Esophagus squamous epithelium (tissue), 5 donors: Measurements from ENCODE around the gene PTDSS2. TPM values are rescaled to one million over a fixed set of nuclear protein-coding genes. Genes with fewer than 3 reads are reported as not detected.

ENCODE experiments used
- DNase-seq: peaks from one replicate; lab custom pipeline; 2025; lab: John Stamatoyannopoulos, UW
- H3K27ac ChIP-seq, 4 donors: fragments of 200-600 bp; sonication (generic); one replicate each; pipeline ENCODE4 v1.5.1; 2016 to 2019; ENCODE audit warnings: mild to moderate bottlenecking in 1 of 4
- H3K27me3 ChIP-seq, 4 donors: fragments of 200-600 bp; sonication (generic); 1 replicate in 3 of 4; 2 replicates in 1 of 4; pipeline versions ENCODE4 v1.5.1 to v1.6.0; 2017 to 2021; ENCODE audit warnings: antibody characterized with exemption in 1 of 4
- H3K36me3 ChIP-seq, 3 donors: fragments of 200-600 bp; sonication (generic); one replicate each; pipeline ENCODE4 v1.5.1; 2016 to 2019
- H3K4me1 ChIP-seq, 3 donors: fragments of 200-600 bp; sonication (generic); one replicate each; pipeline ENCODE4 v1.5.1; 2017 to 2019
- H3K4me3 ChIP-seq, 4 donors: fragments of 200-600 bp; sonication (generic); 1 replicate in 3 of 4; 2 replicates in 1 of 4; pipeline ENCODE4 v1.5.1; 2016 to 2019; ENCODE audit warnings: mild to moderate bottlenecking in 2 of 4, moderate library complexity in 1 of 4
- H3K9me3 ChIP-seq, 3 donors: fragments of 200-600 bp; sonication (generic); one replicate each; pipeline ENCODE4 v1.5.1; 2016 to 2019
- CTCF ChIP-seq, 6 experiments: fragments of 450-650 bp in 4 of 6; fragments of 200-600 bp in 2 of 6; sonication (generic) in 2 of 6; IDR thresholded peaks; one replicate each; pipeline ENCODE4 v1.5.1; 2016 to 2019; ENCODE audit warnings: antibody characterized with exemption in 6 of 6, mild to moderate bottlenecking in 4 of 6, moderate library complexity in 4 of 6
- POLR2A ChIP-seq, 4 donors: fragments of 450-650 bp; IDR thresholded peaks; one replicate each; pipeline ENCODE4 v1.6.1; 2017; ENCODE audit warnings: antibody characterized with exemption in 4 of 4, mild to moderate bottlenecking in 4 of 4, moderate library complexity in 3 of 4
- WGBS, 2 donors: methylation state at CpG; one replicate each; pipeline ENCODE4 v1.1.5; 2018; 5-methylcytosine and 5-hydroxymethylcytosine counted together
- intact Hi-C: fragments of 100-400 bp; cut with DNase I; formaldehyde crosslinking; loops from one replicate; pipeline ENCODE4 v1.15.0; 2022
- total RNA-seq, 4 donors: library from RNA; depleted of rRNA; stranded (reverse); fragments of >200 nt; gene quantifications; one replicate each; pipeline ENCODE4 v1.1.0, GENCODE V29; 2016
- donor health status: DM: yes; HTN: yes; CAD: no.

The PTDSS2 gene
- total RNA-seq, 4 donors from 2014 or later: 15.8 to 34.3 (median 22.8) TPM

GRCh38 chr11:521177-521688 lies 71.2 kb downstream of the PTDSS2 start:
- peaks cover 5 to 29% (median 8%) of the 10 kb centered on the region in 3 donors for H3K4me1 ChIP-seq
- H3K9me3 ChIP-seq: no peaks in the 10 kb centered on the region
- no peak overlapping the region for H3K27ac ChIP-seq
- H3K36me3 ChIP-seq: no peaks in the 10 kb centered on the region
- H3K27me3 ChIP-seq: no peaks in the 10 kb centered on the region
- TF ChIP-seq CTCF (IDR thresholded peaks at IDR 0.05) (no peak), POLR2A (IDR thresholded peaks at IDR 0.05) (no peak)
- 72 to 79% methylated on average over 2 to 8 of the region's 10 CpGs for WGBS, 2 donors
- intact Hi-C loops: loop anchor here (5.0 kb wide), 1 partner anchor 64 kb away; no protein-coding TSS in a partner anchor
- no peak overlapping the region for H3K4me3 ChIP-seq
- no peak for DNase-seq

- intact Hi-C loops: no loop called here
- whole genome bisulfite sequencing, 2 donors: 68 to 74% methylated on average over 16 to 17 of the region's 17 CpGs
- no peak overlapping the region for H3K4me3 ChIP-seq
Observed at GRCh38 chr11:526192-526591, 76.1 kb downstream of the PTDSS2 start.

GRCh38 chr11:528166-528814 lies 78.2 kb downstream of the PTDSS2 start:
- DNase-seq: no peak
- no peak overlapping the region for H3K4me3 ChIP-seq
- intact Hi-C loops: no loop called here
- H3K27me3 ChIP-seq: no peaks in the 10 kb centered on the region
- no peak overlapping the region for H3K27ac ChIP-seq
- peaks cover 9 to 19% (median 14%) of the 10 kb centered on the region in 3 donors for H3K4me1 ChIP-seq
- no peaks in the 10 kb centered on the region for H3K9me3 ChIP-seq
- H3K36me3 ChIP-seq: peaks cover 14 to 35% (median 20%) of the 10 kb centered on the region in 3 donors
- WGBS, 2 donors: 55 to 88% methylated on average over 2 to 11 of the region's 30 CpGs
- TF ChIP-seq CTCF (IDR thresholded peaks at IDR 0.05): no peak
- no peak for TF ChIP-seq POLR2A (IDR thresholded peaks at IDR 0.05)

More at GRCh38 chr11:526192-526591, 76.1 kb downstream of the PTDSS2 start:
- peaks cover 0 to 14% (median 0%) of the 10 kb centered on the region in 3 donors for H3K36me3 ChIP-seq
- H3K9me3 ChIP-seq: no peaks in the 10 kb centered on the region
- no peaks in the 10 kb centered on the region for H3K27me3 ChIP-seq
- TF ChIP-seq CTCF (IDR thresholded peaks at IDR 0.05) (no peak), POLR2A (IDR thresholded peaks at IDR 0.05) (no peak)
- no peaks in the 10 kb centered on the region for H3K4me1 ChIP-seq
- DNase-seq: no peak
- H3K27ac ChIP-seq: no peak overlapping the region

- intact Hi-C loops: no loop called here
- no peak for TF ChIP-seq POLR2A (IDR thresholded peaks at IDR 0.05)
- TF ChIP-seq CTCF (IDR thresholded peaks at IDR 0.05): no peak
- H3K4me3 ChIP-seq: no peak overlapping the region
- H3K9me3 ChIP-seq: no peaks in the 10 kb centered on the region
- H3K27ac ChIP-seq: no peak overlapping the region
- no peak for DNase-seq
- H3K27me3 ChIP-seq: no peaks in the 10 kb centered on the region
- peaks cover 16 to 27% (median 22%) of the 10 kb centered on the region in 3 donors for H3K4me1 ChIP-seq
- WGBS, 2 donors: 51 to 92% methylated on average over 2 to 14 of the region's 29 CpGs
- H3K36me3 ChIP-seq: peaks cover 18 to 43% (median 26%) of the 10 kb centered on the region in 3 donors
Observed at GRCh38 chr11:528815-529727, 79.0 kb downstream of the PTDSS2 start.
